Esophagus squamous epithelium (tissue), 5 donors: ENCODE data around the gene CRYBG1. TPM values are rescaled to one million over a fixed set of nuclear protein-coding genes. Genes with fewer than 3 reads are reported as not detected.

Source experiments
- DNase-seq: peaks from one replicate; lab custom pipeline; 2025; lab: John Stamatoyannopoulos, UW
- H3K27ac ChIP-seq, 4 donors: fragments of 200-600 bp; sonication (generic); one replicate each; pipeline ENCODE4 v1.5.1; 2016 to 2019; ENCODE audit warnings: mild to moderate bottlenecking in 1 of 4
- H3K27me3 ChIP-seq, 4 donors: fragments of 200-600 bp; sonication (generic); 1 replicate in 3 of 4; 2 replicates in 1 of 4; pipeline versions ENCODE4 v1.5.1 to v1.6.0; 2017 to 2021; ENCODE audit warnings: antibody characterized with exemption in 1 of 4
- H3K36me3 ChIP-seq, 3 donors: fragments of 200-600 bp; sonication (generic); one replicate each; pipeline ENCODE4 v1.5.1; 2016 to 2019
- H3K4me1 ChIP-seq, 3 donors: fragments of 200-600 bp; sonication (generic); one replicate each; pipeline ENCODE4 v1.5.1; 2017 to 2019
- H3K4me3 ChIP-seq, 4 donors: fragments of 200-600 bp; sonication (generic); 1 replicate in 3 of 4; 2 replicates in 1 of 4; pipeline ENCODE4 v1.5.1; 2016 to 2019; ENCODE audit warnings: mild to moderate bottlenecking in 2 of 4, moderate library complexity in 1 of 4
- H3K9me3 ChIP-seq, 3 donors: fragments of 200-600 bp; sonication (generic); one replicate each; pipeline ENCODE4 v1.5.1; 2016 to 2019
- CTCF ChIP-seq, 6 experiments: fragments of 450-650 bp in 4 of 6; fragments of 200-600 bp in 2 of 6; sonication (generic) in 2 of 6; IDR thresholded peaks; one replicate each; pipeline ENCODE4 v1.5.1; 2016 to 2019; ENCODE audit warnings: antibody characterized with exemption in 6 of 6, mild to moderate bottlenecking in 4 of 6, moderate library complexity in 4 of 6
- POLR2A ChIP-seq, 4 donors: fragments of 450-650 bp; IDR thresholded peaks; one replicate each; pipeline ENCODE4 v1.6.1; 2017; ENCODE audit warnings: antibody characterized with exemption in 4 of 4, mild to moderate bottlenecking in 4 of 4, moderate library complexity in 3 of 4
- WGBS, 2 donors: methylation state at CpG; one replicate each; pipeline ENCODE4 v1.1.5; 2018; 5-methylcytosine and 5-hydroxymethylcytosine counted together
- intact Hi-C: fragments of 100-400 bp; cut with DNase I; formaldehyde crosslinking; loops from one replicate; pipeline ENCODE4 v1.15.0; 2022
- total RNA-seq, 4 donors: library from RNA; depleted of rRNA; stranded (reverse); fragments of >200 nt; gene quantifications; one replicate each; pipeline ENCODE4 v1.1.0, GENCODE V29; 2016
- donor health status: DM: yes; HTN: yes; CAD: no.

CRYBG1 gene
- total RNA-seq, 4 donors from 2014 or later: 119 to 185 (median 153) TPM

- Histone ChIP-seq H3K36me3 (peaks cover 0 to 92% (median 0%) of the 10 kb centered on the region in 3 donors), H3K27ac (no peak overlapping the region), H3K27me3 (no peaks in the 10 kb centered on the region), H3K4me1 (peaks cover 0 to 15% (median 0%) of the 10 kb centered on the region in 3 donors), H3K9me3 (no peaks in the 10 kb centered on the region), H3K4me3 (no peak overlapping the region)
- intact Hi-C loops: no loop called here
- TF ChIP-seq POLR2A (IDR thresholded peaks at IDR 0.05) (no peak), CTCF (IDR thresholded peaks at IDR 0.05) (no peak)
- WGBS, 2 donors: 50 to 55% methylated on average over 1 of the region's 1 CpG
- no peak for DNase-seq
Measured at GRCh38 chr6:106538145-106538544, 177.6 kb downstream of the CRYBG1 start.

GRCh38 chr6:106539936-106540335 lies 179.4 kb downstream of the CRYBG1 start:
- intact Hi-C loops: no loop called here
- no peak overlapping the region for H3K4me3 ChIP-seq
- H3K27ac ChIP-seq: peak overlapping the region in 1 of 4 donors; percentile 34
- no peaks in the 10 kb centered on the region for H3K9me3 ChIP-seq
- TF ChIP-seq POLR2A (IDR thresholded peaks at IDR 0.05): no peak
- no peak for TF ChIP-seq CTCF (IDR thresholded peaks at IDR 0.05)
- H3K27me3 ChIP-seq: no peaks in the 10 kb centered on the region
- peaks cover 0 to 92% (median 7%) of the 10 kb centered on the region in 3 donors for H3K36me3 ChIP-seq
- no peak for DNase-seq
- WGBS, 2 donors: 89% methylated on average over 8 to 9 of the region's 9 CpGs
- H3K4me1 ChIP-seq: peaks cover 0 to 13% (median 0%) of the 10 kb centered on the region in 3 donors

GRCh38 chr6:106540432-106540831 lies 179.9 kb downstream of the CRYBG1 start:
- TF ChIP-seq CTCF (IDR thresholded peaks at IDR 0.05) (no peak), POLR2A (IDR thresholded peaks at IDR 0.05) (no peak)

GRCh38 chr6:106540907-106541306 lies 180.4 kb downstream of the CRYBG1 start:
- Histone ChIP-seq H3K36me3 (peaks cover 0 to 92% (median 7%) of the 10 kb centered on the region in 3 donors), H3K27me3 (no peaks in the 10 kb centered on the region), H3K27ac (no peak overlapping the region), H3K9me3 (no peaks in the 10 kb centered on the region), H3K4me3 (no peak overlapping the region), H3K4me1 (peaks cover 0 to 23% (median 5%) of the 10 kb centered on the region in 3 donors)
- 71 to 86% methylated on average over 6 of the region's 6 CpGs for WGBS, 2 donors
- DNase-seq: no peak
- intact Hi-C loops: no loop called here
- TF ChIP-seq POLR2A (IDR thresholded peaks at IDR 0.05): no peak
- TF ChIP-seq CTCF (IDR thresholded peaks at IDR 0.05): no peak

More at GRCh38 chr6:106540432-106540831, 179.9 kb downstream of the CRYBG1 start:
- Histone ChIP-seq H3K4me1 (peaks cover 0 to 18% (median under 1%) of the 10 kb centered on the region in 3 donors), H3K36me3 (peaks cover 0 to 92% (median 7%) of the 10 kb centered on the region in 3 donors), H3K4me3 (no peak overlapping the region), H3K27ac (no peak overlapping the region), H3K9me3 (no peaks in the 10 kb centered on the region), H3K27me3 (no peaks in the 10 kb centered on the region)
- intact Hi-C loops: no loop called here
- no peak for DNase-seq

GRCh38 chr6:106546261-106546690 lies 185.8 kb downstream of the CRYBG1 start:
- H3K9me3 ChIP-seq: no peaks in the 10 kb centered on the region
- peak overlapping the region; percentile 68 to 80 (median 76) for H3K27ac ChIP-seq
- WGBS, 2 donors: 3 to 10% methylated on average over 2 of the region's 2 CpGs
- no peak for TF ChIP-seq CTCF (IDR thresholded peaks at IDR 0.05)
- no peak for TF ChIP-seq POLR2A (IDR thresholded peaks at IDR 0.05)
- no peaks in the 10 kb centered on the region for H3K27me3 ChIP-seq
- intact Hi-C loops: no loop called here
- H3K4me3 ChIP-seq: no peak overlapping the region
- peaks cover 4 to 79% (median 7%) of the 10 kb centered on the region in 3 donors for H3K36me3 ChIP-seq
- no peak for DNase-seq
- H3K4me1 ChIP-seq: peaks cover 0 to 47% (median 28%) of the 10 kb centered on the region in 3 donors
